Hepatocyte (in vitro differentiated cells): ENCODE measurements around the gene GCGR. TPM values are rescaled to one million over a fixed set of nuclear protein-coding genes. Genes with fewer than 3 reads are reported as not detected.

Experiments
- DNase-seq: peaks from one replicate; pipeline ENCODE4 v3.0.0-alpha.2; 2016; ENCODE audit warnings: low spot score
- H2AFZ ChIP-seq: fragments of 200-600 bp; sonication (generic); 2 replicates; pipeline ENCODE4 v1.6.0; 2016; ENCODE audit warnings: antibody characterized with exemption, mild to moderate bottlenecking
- H3K27ac ChIP-seq: fragments of 200-600 bp; sonication (generic); 2 replicates; pipeline ENCODE4 v1.5.1; 2016; ENCODE audit warnings: mild to moderate bottlenecking
- H3K27me3 ChIP-seq: fragments of 200-600 bp; sonication (generic); 2 replicates; pipeline ENCODE4 v1.6.1; 2016
- H3K36me3 ChIP-seq: fragments of 200-600 bp; sonication (generic); replicated peaks from 2 replicates; pipeline ENCODE4 v1.5.1; 2016; ENCODE audit warnings: low read depth; ENCODE audit not compliant: insufficient read depth
- H3K4me1 ChIP-seq: fragments of 200-600 bp; sonication (generic); 2 replicates; pipeline ENCODE4 v1.5.1; 2016; ENCODE audit warnings: mild to moderate bottlenecking, moderate library complexity; ENCODE audit not compliant: insufficient read depth
- H3K4me2 ChIP-seq: fragments of 200-600 bp; sonication (generic); 2 replicates; pipeline ENCODE4 v1.6.0; 2016
- H3K4me3 ChIP-seq: fragments of 200-600 bp; sonication (generic); 2 replicates; pipeline ENCODE4 v1.5.1; 2016; ENCODE audit warnings: mild to moderate bottlenecking
- H3K79me2 ChIP-seq: fragments of 200-600 bp; sonication (generic); 2 replicates; pipeline ENCODE4 v1.6.0; 2017; ENCODE audit warnings: mild to moderate bottlenecking
- H3K9me2 ChIP-seq: fragments of 200-600 bp; sonication (generic); replicated peaks from 2 replicates; pipeline ENCODE4 v1.6.0; 2017; ENCODE audit warnings: mild to moderate bottlenecking; ENCODE audit not compliant: insufficient read depth
- H3K9me3 ChIP-seq: fragments of 200-600 bp; sonication (generic); 2 replicates; pipeline ENCODE4 v1.5.1; 2016; ENCODE audit warnings: low read depth, mild to moderate bottlenecking
- H4K20me1 ChIP-seq: fragments of 200-600 bp; sonication (generic); 2 replicates; pipeline ENCODE4 v1.6.0; 2016; ENCODE audit warnings: mild to moderate bottlenecking; ENCODE audit not compliant: insufficient read depth, poor library complexity, severe bottlenecking
- EZH2 ChIP-seq: fragments of 200-600 bp; sonication (generic); IDR thresholded peaks from 2 replicates; pipeline ENCODE4 v1.6.1; 2016; ENCODE audit warnings: antibody characterized with exemption, mild to moderate bottlenecking, borderline replicate concordance
- EZH2phosphoT487 ChIP-seq: fragments of 200-600 bp; sonication (generic); IDR thresholded peaks from one replicate; pipeline ENCODE4 v1.6.1; 2018; ENCODE audit warnings: antibody characterized with exemption, mild to moderate bottlenecking, low read depth, moderate library complexity; ENCODE audit not compliant: unreplicated experiment, severe bottlenecking
- WGBS: methylation state at CpG from one replicate; pipeline ENCODE4 v1.1.6; 2016; ENCODE audit warnings: low lambda C conversion rate; ENCODE audit errors: missing lambda C conversion rate; 5-methylcytosine and 5-hydroxymethylcytosine counted together
- polyA plus RNA-seq: library from polyadenylated mRNA; unstranded; fragments of >200 nt; fragmentation: Nextera tagmentation; extraction: Ambion mirVana; gene quantifications from 2 replicates; pipeline ENCODE4 v1.2.1, GENCODE V29; 2016
- total RNA-seq: library from RNA; depleted of rRNA; stranded (reverse); fragments of >200 nt; gene quantifications from 2 replicates; pipeline ENCODE4 v1.2.3, GENCODE V29; 2014
- TF ChIP-seq, protein P1 (sequence below): fragments of 200-600 bp; sonication (generic); IDR thresholded peaks from 2 replicates; pipeline ENCODE4 v1.5.1; 2016; ENCODE audit warnings: antibody characterized with exemption, mild to moderate bottlenecking; ENCODE audit not compliant: poor library complexity

Gene GCGR
- total and polyA plus RNA-seq, 2 experiments from 2014 or later, result 2.9 to 3.8 TPM

DNA sequence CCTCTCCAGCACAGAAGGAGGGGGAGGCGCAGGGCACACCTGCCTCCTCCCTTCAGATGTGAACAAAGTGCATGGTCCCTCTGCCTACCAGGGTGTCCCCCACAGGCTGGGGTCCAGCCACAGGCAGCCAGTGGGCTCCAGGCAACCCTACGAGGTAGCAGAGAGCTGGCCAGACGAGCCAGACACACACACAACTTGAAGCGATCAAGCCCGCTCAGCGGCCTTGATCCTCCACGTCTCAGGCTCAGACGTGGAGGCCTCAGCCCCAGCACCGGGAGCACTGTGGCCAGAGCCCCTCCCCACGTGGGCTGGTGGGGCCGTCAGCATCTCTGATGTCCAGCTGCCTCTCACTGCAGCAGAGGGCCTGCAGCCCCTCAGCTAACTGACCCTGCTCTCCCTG is 20.6 kb downstream of the GCGR start:
- H2AFZ ChIP-seq, result no peak overlapping the region
- peaks cover 25% of the 10 kb centered on the region for H3K79me2 ChIP-seq
- 92% methylated on average over 11 of the region's 11 CpGs for WGBS
- H3K27me3 ChIP-seq, result no peaks in the 10 kb centered on the region
- H3K9me2 ChIP-seq, result no peaks in the 10 kb centered on the region
- no peaks in the 10 kb centered on the region for H4K20me1 ChIP-seq
- H3K4me2 ChIP-seq, result no peak overlapping the region
- H3K4me3 ChIP-seq, result no peak overlapping the region
- H3K36me3 ChIP-seq, result no peaks in the 10 kb centered on the region
- peaks cover 13% of the 10 kb centered on the region for H3K4me1 ChIP-seq
- H3K27ac ChIP-seq, result no peak overlapping the region
- H3K9me3 ChIP-seq, result no peaks in the 10 kb centered on the region
- TF ChIP-seq EZH2, result no peak
- TF ChIP-seq EZH2phosphoT487, result no peak
- TF ChIP-seq, protein P1, sequence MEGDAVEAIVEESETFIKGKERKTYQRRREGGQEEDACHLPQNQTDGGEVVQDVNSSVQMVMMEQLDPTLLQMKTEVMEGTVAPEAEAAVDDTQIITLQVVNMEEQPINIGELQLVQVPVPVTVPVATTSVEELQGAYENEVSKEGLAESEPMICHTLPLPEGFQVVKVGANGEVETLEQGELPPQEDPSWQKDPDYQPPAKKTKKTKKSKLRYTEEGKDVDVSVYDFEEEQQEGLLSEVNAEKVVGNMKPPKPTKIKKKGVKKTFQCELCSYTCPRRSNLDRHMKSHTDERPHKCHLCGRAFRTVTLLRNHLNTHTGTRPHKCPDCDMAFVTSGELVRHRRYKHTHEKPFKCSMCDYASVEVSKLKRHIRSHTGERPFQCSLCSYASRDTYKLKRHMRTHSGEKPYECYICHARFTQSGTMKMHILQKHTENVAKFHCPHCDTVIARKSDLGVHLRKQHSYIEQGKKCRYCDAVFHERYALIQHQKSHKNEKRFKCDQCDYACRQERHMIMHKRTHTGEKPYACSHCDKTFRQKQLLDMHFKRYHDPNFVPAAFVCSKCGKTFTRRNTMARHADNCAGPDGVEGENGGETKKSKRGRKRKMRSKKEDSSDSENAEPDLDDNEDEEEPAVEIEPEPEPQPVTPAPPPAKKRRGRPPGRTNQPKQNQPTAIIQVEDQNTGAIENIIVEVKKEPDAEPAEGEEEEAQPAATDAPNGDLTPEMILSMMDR, result no peak
- DNase-seq, result no peak

GRCh38 chr17:81825841-81826466 is 22.0 kb downstream of the GCGR start:
- H3K9me2 ChIP-seq, result no peaks in the 10 kb centered on the region
- H3K27me3 ChIP-seq, result no peaks in the 10 kb centered on the region
- H3K79me2 ChIP-seq, result peaks cover 36% of the 10 kb centered on the region
- WGBS, result 79% methylated on average over 11 of the region's 11 CpGs
- DNase-seq, result no peak
- no peaks in the 10 kb centered on the region for H3K9me3 ChIP-seq
- H2AFZ ChIP-seq, result no peak overlapping the region
- H3K4me1 ChIP-seq, result peaks cover 13% of the 10 kb centered on the region
- no peak overlapping the region for H3K4me3 ChIP-seq
- no peaks in the 10 kb centered on the region for H4K20me1 ChIP-seq
- no peak for TF ChIP-seq EZH2
- TF ChIP-seq, protein P1, result no peak
- TF ChIP-seq EZH2phosphoT487, result no peak
- no peaks in the 10 kb centered on the region for H3K36me3 ChIP-seq
- H3K27ac ChIP-seq, result no peak overlapping the region
- no peak overlapping the region for H3K4me2 ChIP-seq

GRCh38 chr17:81828656-81829055 is 24.7 kb downstream of the GCGR start:
- Histone ChIP-seq H3K9me3 (no peaks in the 10 kb centered on the region), H3K36me3 (no peaks in the 10 kb centered on the region), H3K4me3 (no peak overlapping the region), H3K4me1 (peaks cover 14% of the 10 kb centered on the region), H3K27ac (no peak overlapping the region), H3K79me2 (peaks cover 54% of the 10 kb centered on the region), H3K4me2 (no peak overlapping the region), H3K9me2 (no peaks in the 10 kb centered on the region), H4K20me1 (no peaks in the 10 kb centered on the region), H2AFZ (no peak overlapping the region), H3K27me3 (no peaks in the 10 kb centered on the region)
- WGBS, result 88% methylated on average over 7 of the region's 7 CpGs
- DNase-seq, result no peak
- TF ChIP-seq EZH2phosphoT487 (no peak), EZH2 (no peak)
- TF ChIP-seq, protein P1, result no peak
